Measurements from ENCODE around the gene CTAGE1.

- TF ChIP-seq, protein P1, sequence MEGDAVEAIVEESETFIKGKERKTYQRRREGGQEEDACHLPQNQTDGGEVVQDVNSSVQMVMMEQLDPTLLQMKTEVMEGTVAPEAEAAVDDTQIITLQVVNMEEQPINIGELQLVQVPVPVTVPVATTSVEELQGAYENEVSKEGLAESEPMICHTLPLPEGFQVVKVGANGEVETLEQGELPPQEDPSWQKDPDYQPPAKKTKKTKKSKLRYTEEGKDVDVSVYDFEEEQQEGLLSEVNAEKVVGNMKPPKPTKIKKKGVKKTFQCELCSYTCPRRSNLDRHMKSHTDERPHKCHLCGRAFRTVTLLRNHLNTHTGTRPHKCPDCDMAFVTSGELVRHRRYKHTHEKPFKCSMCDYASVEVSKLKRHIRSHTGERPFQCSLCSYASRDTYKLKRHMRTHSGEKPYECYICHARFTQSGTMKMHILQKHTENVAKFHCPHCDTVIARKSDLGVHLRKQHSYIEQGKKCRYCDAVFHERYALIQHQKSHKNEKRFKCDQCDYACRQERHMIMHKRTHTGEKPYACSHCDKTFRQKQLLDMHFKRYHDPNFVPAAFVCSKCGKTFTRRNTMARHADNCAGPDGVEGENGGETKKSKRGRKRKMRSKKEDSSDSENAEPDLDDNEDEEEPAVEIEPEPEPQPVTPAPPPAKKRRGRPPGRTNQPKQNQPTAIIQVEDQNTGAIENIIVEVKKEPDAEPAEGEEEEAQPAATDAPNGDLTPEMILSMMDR (IDR thresholded peaks at IDR 0.05), result no peak
- no peak for TF ChIP-seq POLR2A (IDR thresholded peaks at IDR 0.05)
These were observed 6.3 kb downstream of the CTAGE1 start for GRCh38 chr18:22411446-22411845.

All from lower leg skin (tissue), 3 donors.